HG03469 (cell line): Measurements from ENCODE around the gene AKAP13.
"Not testable (repeated sequence)": the region's sequence is repeated elsewhere in the genome, so short reads cannot be mapped to it uniquely, and the experiment has no call there.

Source experiments
- ATAC-seq: cut with Tn5 transposase; IDR thresholded peaks from one replicate; pipeline ENCODE4 v1.9.1; 2021; ENCODE audit warnings: mild to moderate bottlenecking, moderate library complexity, moderate number of reproducible peaks; ENCODE audit not compliant: unreplicated experiment

The AKAP13 gene

GRCh38 chr15:85380217-85380811 is at the start of gene AKAP13:
Gene AKAP13 (plus strand): TSS chr15:85380603. CDS start chr15:85485721, 105,118 bp downstream.
- ATAC-seq = peak; percentile 80

GRCh38 chr15:85330901-85331588 is 49.4 kb upstream of the AKAP13 start:
- ATAC-seq = peak; percentile 65

DNA sequence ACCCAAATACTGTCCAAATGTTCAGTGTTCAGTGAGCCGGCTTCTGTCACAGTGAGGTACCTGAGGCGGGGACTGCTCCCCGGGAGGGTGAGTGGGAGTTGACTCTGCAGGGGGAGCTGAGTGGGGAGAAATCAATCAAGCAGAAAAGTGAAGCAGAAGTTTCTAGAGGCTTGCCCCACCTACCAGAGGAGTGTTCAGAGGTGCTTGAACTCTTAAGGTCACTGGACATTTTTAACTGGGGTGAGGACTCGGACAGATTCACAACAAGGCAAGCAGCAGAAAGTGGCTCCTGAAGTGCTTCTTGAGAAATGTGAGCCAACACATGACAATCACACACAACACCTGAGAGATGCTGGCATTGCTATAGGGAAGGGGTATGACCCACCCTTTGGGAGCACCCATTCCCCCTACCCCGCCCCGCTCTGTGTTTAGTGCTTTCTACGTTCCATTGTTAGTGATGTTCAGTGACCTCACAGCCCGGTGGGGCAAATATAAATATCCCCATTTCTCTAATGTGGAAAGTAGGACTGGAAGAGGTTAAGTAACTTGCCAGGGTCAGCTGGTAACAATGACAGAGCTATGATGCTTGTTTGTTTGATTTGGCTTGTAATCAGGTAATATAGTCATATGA is 48.6 kb upstream of the AKAP13 start:
- no peak for ATAC-seq

- no peak for ATAC-seq
Observed at GRCh38 chr15:85333132-85333831, 47.1 kb upstream of the AKAP13 start.

DNA sequence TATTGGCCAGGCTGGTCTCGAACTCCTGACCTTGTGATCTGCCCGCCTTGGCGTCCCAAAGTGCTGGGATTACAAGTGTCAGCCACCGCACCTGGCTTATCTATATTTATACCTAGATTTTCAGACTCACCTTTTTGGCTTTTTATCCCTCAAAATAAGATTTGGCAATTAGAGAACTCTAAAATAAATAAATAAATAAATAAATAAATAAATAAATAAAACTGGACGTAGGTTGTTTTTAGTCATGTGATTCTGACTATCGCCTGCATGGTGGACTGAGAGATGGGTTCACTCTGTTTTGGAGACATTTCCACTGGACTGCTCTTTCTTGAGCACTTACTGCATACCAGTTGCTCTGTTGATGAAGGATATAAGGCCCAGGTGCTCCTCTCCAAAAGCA is 46.2 kb upstream of the AKAP13 start:
- no peak for ATAC-seq

GRCh38 chr15:85335193-85335942 is 45.0 kb upstream of the AKAP13 start:
- no peak for ATAC-seq

DNA sequence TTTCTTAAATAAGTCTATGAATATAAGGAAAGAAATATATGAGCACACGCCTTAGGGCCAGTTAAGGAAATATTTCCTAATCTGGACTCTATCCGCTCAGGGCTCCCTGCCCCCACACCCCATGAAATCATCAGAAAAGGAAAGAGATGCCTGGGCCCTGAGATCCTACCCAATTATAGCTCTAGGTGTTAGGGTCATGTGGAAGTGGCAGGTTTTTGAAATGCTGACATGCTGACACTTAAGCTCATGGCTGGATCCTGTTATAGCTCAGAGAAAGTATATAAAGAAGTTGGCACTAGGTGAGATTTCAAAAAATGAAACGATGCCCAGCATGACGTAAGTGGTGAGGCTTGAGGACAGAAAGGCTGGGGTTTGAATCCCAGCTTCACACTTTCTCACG is 43.5 kb upstream of the AKAP13 start:
- no peak for ATAC-seq

DNA sequence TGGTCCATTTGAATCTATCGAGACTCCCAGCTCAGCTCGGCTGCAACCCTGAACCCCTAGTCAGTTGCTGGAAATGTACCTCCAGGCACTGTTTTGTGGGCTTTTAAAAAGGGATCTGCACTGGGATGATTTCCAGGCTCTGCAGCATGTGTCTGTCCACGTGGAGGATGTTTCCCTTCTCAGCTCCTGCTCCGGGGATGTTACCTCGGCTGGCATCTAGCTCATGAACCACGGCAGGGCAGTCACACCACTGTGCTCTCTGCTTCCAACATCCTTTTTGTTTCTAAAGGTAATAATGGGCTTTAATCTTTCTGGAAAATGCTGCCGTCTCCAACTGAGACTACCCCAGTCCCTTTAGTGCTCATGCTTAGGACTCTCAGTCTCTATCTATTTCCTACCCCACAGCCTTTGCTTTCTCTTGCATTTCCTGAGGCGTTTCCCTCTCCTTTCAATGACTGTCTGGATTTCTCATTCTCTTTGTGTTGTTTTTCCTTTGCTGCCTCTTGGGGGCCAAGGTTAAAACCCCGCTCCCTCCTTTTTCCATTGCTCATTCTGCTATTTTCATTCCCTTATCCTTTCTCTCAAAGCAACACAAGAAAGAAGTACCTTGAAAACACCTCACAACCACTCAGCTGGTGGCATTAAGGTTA is 42.9 kb upstream of the AKAP13 start:
- no peak for ATAC-seq

DNA sequence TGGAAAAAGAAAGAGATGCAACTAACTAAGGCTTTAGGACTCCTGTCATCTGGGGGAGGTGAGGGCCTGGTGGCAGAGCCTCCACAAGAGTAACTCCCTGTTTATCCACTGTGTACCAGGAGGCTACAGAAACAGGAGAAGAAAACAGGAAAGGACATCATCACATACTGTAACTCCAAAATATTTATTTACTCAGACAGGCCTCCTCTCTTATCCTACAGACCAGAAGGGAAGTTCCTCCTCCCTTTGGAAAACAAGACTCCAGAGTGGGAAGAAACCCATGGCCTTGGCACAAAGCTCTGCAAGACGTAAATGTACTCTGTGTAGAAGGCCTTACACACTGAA is 40.1 kb upstream of the AKAP13 start:
- ATAC-seq = no peak

GRCh38 chr15:85340852-85341251 is 39.6 kb upstream of the AKAP13 start:
- ATAC-seq = no peak

- not testable (repeated sequence) for ATAC-seq
Observed at GRCh38 chr15:85342163-85342562, 38.2 kb upstream of the AKAP13 start.

DNA sequence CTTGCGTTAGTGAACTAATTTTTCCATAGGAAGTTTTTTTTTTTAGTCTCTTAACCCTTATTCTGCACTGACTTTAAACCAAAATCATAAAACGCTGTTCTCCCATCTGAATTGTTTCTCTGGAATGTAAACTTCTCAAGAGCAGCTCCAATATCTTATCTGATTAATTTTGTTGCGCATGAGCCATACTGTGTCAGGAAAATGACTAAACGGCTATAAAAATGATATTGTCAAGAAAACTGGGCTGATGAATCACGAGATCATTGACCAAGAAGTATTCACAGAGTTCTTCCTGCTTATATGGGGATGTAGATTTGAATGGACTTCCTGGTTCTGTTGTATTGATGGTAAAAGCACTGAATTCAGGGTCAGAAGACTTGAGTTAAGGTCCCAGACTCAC is 37.0 kb upstream of the AKAP13 start:
- ATAC-seq = not testable (repeated sequence)

GRCh38 chr15:85344241-85344640 is 36.2 kb upstream of the AKAP13 start:
- not testable (repeated sequence) for ATAC-seq

- not testable (repeated sequence) for ATAC-seq
Observed at GRCh38 chr15:85344653-85345114, 35.7 kb upstream of the AKAP13 start.

- ATAC-seq = not testable (repeated sequence)
Observed at GRCh38 chr15:85345196-85345918, 35.0 kb upstream of the AKAP13 start.

DNA sequence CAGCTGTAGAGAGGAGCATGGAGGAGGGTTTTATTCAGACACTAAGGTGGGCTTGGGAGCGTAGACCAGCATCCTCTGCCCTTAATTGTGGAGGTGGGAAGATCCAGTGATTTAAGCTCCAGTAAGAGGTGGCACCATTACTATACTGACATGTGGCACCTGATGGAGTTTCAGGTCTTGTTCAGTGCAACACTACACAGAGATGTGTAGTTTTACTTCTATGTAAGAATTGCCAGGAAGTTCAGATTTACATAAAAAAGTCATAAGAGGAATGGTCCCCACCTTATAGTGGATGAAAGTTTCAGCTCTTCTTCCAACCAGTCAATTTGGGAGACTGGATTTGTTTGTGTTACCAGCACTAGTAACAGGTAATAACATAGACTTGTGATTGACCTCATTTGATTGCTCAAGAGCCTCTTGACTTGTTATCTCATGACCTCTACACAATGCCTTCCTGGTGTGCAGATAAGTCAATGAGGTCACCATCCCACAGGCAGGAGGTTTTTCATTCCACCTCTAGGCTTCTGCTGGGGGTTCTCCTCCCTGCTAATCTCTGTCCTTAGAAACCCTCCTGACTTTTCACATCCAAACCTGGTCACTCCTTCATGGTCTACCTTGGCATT is 33.8 kb upstream of the AKAP13 start:
- ATAC-seq = not testable (repeated sequence)

DNA sequence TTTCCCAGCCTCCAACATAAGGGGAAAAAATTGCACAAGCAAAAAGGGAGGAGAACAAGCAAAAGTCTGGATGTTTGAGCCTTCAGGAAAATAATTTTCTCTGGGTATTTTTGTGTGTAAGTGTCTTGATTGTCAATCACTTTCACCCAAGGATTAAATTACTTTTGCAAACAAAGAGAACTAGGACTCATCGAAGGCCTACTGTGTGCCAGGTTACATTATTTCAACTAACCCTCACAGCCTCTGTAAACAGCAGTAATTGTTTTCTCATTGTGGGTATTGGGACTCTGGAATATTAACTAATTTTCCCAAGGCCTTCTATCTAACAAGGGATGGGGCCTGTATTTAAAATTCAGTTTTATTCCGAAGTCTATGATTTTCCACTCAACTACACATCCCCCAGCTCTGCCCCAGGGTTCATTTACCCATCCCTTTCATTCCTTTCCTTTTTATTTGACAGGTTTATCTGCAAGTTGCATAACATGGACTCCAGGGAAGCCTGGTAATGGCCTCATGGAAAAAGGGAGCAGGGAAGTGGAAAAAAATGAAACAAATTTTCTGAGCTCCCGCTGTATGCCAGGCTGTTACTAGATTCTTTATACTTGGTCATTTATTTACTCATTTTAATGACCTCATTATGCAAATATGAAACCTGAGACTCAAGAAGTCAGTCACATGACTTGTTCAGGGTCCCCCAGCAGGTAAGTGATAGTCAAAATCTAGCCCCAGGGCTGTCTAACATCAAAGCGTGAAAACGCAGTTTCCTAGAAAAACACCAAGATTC is 32.9 kb upstream of the AKAP13 start:
- ATAC-seq = not testable (repeated sequence)

- ATAC-seq = not testable (repeated sequence)
Observed at GRCh38 chr15:85348048-85348766, 32.2 kb upstream of the AKAP13 start.
